ENCODE measurements around the gene FAM135A. TPM values are rescaled to one million over a fixed set of nuclear protein-coding genes. Genes with fewer than 3 reads are reported as not detected.
"Not testable (repeated sequence)": the region's sequence is repeated elsewhere in the genome, so short reads cannot be mapped to it uniquely, and the experiment has no call there.

FAM135A gene
- total RNA-seq, 1 donor from 2014 or later: 22.5 TPM

GRCh38 chr6:70459699-70460098 is 46.4 kb downstream of the FAM135A start:
- DNase-seq: not testable (repeated sequence)

GRCh38 chr6:70470016-70470415 is 56.7 kb downstream of the FAM135A start:
- no peak for DNase-seq

GRCh38 chr6:70470510-70470909 is 57.2 kb downstream of the FAM135A start:
- not testable (repeated sequence) for DNase-seq

GRCh38 chr6:70474751-70475150 is 61.4 kb downstream of the FAM135A start:
- DNase-seq: no peak

DNA sequence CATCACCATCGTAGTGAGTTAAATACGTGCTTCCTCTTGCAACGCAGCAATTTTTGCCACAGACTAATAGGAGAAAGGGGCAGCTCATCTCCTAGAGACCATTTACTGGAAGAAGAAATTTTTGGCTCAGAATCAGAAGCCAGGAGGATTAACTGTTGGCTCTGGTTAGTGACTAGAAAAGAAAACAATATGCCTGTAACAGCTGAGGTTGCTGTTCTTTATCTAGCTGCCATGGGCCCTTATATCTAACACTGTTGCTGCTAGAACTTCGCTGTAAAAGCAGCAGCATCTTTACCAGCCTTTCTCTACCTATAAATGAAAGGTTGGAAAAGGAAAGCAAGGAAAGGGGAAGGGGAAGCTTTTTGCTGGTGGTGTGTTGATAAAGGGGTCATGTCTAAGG is 65.9 kb downstream of the FAM135A start:
- peak; percentile 4 for DNase-seq

DNA sequence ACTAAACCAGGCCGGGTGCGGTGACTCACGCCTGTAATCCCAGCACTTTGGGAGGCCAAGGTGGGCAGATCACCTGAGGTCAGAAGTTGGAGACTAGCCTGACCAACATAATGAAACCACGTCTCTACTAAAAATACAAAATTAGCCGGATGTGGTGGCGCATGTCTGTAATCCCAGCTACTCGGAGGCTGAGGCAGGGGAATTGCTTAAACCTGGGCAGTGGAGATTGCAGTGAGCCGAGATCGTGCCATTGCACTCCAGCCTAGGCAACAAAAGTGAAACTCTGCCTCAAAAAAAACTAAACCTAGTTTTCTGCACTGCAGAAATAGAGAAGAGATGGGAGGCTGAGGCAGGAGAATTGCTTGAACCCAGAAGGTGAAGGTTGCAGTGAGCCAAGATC is 73.3 kb downstream of the FAM135A start:
- DNase-seq: not testable (repeated sequence)

GRCh38 chr6:70489364-70489763 is 76.1 kb downstream of the FAM135A start:
- no peak for DNase-seq

- DNase-seq: no peak
These were observed 81.5 kb downstream of the FAM135A start for GRCh38 chr6:70494833-70495232.

- DNase-seq: not testable (repeated sequence)
These were observed 82.5 kb downstream of the FAM135A start for GRCh38 chr6:70495790-70496189.

GRCh38 chr6:70502484-70502883 is 89.2 kb downstream of the FAM135A start:
- DNase-seq: no peak

DNA sequence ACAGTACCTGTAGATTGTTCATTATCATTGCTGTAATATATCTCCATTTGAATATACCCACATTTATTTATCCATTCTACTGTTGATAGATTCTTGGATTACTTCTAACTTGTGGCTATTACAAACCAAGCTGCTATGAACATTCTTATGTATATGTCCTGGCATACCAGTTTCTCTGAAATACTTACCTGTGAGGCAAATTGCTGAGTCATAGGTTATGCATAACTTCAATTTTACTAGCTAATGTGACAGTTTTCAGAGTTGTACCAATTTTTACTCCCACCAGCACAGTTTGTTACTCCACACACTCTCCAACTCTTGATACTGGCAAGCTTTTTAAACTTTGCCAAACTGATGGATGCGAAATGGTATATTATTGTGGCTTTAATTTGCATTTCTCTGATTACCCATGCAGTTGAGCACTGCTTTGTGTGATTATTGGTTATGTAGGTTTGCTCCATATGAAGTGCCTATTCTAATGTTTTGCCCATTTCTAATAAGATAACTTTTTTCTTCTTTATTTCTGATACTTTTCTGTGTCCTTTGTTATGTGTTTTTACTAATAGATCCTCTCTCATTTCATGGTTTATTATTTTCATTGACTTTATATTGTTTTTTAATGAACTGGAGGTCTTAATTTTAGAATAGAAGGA is 90.6 kb downstream of the FAM135A start:
- DNase-seq: no peak

GRCh38 chr6:70506321-70506720 is 93.0 kb downstream of the FAM135A start:
- DNase-seq: no peak

GRCh38 chr6:70507161-70507560 is 93.9 kb downstream of the FAM135A start:
- DNase-seq: no peak

DNA sequence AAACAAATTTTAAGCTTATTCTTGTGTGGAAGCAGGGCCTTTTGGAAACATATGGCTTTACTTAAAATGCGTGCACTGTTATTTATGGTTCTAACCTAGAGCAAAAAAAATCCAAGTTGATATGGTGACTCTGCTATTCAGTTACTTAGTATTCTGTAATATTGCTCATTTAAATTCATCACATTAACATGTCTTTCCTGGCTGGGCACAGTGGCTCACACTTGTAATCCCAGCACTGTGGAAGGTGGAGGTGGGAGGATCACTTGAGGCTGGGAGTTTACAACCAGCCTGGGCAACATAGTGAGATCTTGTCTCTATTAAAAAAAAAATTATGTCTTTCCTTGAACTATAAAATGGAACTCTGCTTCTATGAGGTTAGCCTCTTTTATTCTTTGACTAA is 95.6 kb downstream of the FAM135A start:
- DNase-seq: no peak

DNA sequence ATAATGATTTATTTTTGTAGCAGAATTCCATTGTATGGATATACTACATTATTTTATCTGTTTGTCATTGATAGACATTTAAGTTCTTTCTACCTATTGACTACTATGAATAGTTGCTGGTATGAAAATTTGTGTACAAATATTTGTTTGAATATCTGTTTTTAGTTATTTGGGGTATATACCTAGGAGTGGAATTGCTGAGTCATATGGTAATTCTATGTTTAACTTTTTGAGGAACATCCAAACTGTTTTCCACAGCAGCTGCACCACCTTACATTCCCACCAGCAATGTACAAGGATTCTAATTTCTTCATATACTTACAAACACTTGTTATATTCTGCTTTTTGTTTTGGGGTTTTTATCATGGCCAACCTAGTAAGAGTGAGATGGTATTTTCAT is 97.3 kb downstream of the FAM135A start:
- DNase-seq: no peak

- DNase-seq: no peak
These were observed 105.4 kb downstream of the FAM135A start for GRCh38 chr6:70518723-70519122.

DNA sequence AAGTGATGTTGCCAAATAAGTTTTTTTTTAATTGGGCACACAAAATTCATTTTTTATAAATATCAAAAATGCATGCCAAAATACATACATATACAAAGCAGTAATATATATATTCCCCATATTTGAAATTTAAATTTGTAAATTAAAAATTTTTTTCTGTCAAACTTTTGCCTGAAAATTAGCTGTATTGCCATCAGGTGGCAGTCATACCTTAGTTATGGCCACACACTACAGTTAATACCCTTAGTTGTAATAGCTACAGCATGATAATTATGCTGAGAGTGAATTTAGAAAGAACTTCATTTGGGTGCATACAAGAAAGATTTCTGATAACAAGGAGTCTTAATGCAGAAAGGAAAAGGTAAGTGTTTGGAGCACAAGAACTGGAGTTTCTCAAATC is 107.3 kb downstream of the FAM135A start:
- peak; percentile 46 for DNase-seq

DNA sequence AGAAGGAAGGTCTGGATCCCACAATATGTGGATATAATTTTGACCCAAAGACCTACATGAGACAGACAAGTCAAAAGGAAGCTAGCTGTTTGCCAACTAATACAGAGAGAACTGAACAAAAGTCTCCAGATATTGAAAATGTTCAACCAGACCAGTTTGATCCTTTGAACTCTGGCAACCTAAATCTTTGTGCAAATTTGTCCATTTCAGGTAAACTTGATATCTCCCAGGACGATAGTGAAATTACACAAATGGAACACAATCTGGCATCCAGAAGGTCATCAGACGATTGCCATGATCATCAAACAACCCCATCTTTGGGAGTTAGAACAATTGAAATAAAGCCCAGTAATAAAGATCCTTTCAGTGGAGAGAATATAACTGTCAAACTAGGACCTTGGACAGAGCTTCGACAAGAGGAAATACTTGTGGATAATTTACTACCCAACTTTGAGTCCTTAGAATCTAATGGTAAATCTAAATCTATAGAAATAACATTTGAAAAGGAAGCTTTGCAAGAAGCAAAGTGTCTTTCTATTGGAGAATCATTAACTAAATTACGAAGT is 111.5 kb downstream of the FAM135A start:
- peak; percentile 4 for DNase-seq

DNA sequence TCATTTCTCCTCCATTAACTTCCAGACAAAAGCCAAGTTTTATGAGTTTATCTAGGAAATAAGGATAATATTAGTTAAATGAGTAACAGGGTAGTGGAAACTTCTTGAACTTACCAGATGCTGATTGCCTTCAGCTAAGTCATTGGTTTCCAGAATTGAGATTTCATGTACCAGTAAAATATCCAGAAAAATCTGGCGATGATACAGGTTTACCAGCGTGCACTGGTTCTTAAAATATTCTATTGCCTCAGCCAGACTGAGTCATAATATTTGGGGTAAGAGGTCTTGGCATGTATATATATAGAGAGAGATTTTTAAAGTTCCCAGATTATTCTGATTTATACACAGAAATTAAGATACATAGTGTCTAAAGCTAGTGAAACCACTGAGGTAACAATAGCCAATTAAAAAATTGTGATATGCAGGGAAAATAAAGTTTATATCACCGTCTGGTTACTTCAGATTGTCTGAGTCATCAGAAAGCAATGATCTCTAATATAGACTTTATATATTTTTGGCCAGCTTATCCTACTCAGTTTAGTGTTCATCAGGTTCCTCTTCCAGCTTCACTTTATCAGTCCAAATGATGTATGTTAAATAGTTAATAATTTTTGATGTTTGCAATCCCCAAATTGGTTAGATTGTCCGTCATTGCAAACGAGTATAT is 113.9 kb downstream of the FAM135A start:
- DNase-seq: no peak

GRCh38 chr6:70530023-70530422 is 116.7 kb downstream of the FAM135A start:
- DNase-seq: no peak

DNA sequence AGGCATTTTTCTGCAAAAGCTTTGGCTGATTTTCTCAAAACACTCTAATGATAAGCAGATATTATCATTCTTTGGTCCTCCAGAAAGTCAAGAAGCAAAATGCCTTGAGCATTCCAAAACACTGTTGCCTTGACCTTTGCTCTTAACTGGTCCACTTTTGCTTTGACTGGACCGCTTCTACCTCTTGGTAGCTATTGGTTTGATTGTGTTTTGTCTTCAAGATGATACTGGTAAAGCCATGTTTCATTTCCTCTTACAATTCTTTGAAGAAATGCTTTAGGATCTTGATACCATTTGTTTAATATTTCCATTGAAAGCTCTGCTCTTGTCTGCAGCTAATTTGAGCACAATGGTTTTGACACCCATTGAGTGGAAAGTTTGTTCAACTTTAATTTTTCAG is 117.8 kb downstream of the FAM135A start:
- DNase-seq: no peak

DNA sequence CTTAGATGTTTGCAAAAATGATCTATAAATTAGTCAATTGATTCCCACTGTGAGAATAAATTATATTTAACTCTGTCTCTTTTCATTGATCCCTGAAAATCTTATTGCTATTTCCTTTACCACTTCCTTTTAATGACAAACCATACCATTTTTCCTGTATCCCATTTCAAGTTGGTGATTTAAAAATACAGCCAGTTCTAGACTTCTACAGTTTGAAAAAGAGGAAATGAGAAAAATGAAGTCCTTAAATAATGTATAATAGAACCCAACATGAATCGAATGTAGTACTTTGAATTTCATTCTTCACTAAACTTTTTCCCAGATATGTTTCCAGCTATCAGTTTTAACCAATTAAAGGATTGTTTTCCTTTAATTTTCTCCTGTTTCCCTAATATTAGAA is 124.0 kb downstream of the FAM135A start:
- DNase-seq: no peak

DNA sequence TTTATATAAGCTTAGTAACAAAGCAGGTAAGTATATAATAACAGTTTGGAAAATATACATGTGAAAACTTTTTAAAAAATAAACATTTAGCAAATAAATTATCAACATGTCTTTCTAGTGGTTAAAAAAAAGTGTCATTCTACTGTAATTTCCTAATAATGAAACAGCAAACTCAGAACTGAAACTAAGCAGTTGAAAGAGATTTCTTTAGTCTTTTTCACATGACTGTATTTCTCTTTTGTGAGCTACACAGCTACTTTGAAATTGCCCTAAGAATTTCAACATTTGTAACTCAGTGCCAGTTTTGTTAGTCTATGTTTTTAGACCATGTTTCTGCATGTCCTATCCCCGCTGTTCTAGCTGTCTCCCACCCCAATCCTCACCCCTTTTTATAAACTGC is 125.1 kb downstream of the FAM135A start:
- no peak for DNase-seq

DNA sequence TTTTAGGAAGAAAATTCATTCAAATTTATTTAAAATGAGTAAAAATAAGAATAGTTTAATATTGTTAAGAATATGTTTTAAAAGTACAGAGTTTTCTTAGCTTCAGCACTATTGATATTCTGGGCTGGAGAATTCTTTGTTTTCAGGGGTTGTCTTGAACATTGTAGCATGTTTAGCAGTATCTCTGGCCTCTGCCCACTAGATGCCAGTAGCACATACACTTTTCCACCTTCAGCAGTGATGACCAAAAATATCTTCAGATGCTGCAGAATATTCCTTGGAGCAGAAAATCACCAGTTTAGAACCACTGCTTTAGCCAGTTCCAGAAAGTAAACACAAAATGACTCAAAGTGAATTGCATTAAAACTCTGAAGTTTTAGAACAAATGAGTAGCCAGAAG is 134.0 kb downstream of the FAM135A start:
- peak; percentile 29 for DNase-seq
